OCI-LY3 (cell line): ENCODE data around the gene CGN.

ENCODE experiments used
- H2AFZ ChIP-seq: fragments of 200-600, 300-600 bp; shearing (Covaris generic); 2 replicates; pipeline ENCODE4 v1.6.0; 2014; ENCODE audit warnings: antibody characterized with exemption, low read depth, low read length
- H3K27ac ChIP-seq: fragments of 200-600, 300-600 bp; sonication (generic); 2 replicates; pipeline ENCODE4 v1.5.1; 2014; ENCODE audit warnings: mild to moderate bottlenecking, low read length, moderate library complexity, mixed read lengths
- H3K27me3 ChIP-seq: fragments of 200-600, 300-600 bp; sonication (generic); 2 replicates; pipeline ENCODE4 v1.6.1; 2014; ENCODE audit warnings: low read depth, low read length, mixed read lengths
- H3K36me3 ChIP-seq: fragments of 200-600, 300-600 bp; sonication (generic); replicated peaks from 2 replicates; pipeline ENCODE3; 2014; ENCODE audit warnings: low read depth, low read length, mixed read lengths
- H3K4me1 ChIP-seq: fragments of 300-600, 200-600 bp; sonication (generic); 2 replicates; pipeline ENCODE4 v1.6.1; 2014; ENCODE audit warnings: low read length, mixed read lengths
- H3K4me2 ChIP-seq: fragments of 200-600, 300-600 bp; sonication (generic); 2 replicates; pipeline ENCODE4 v1.6.1; 2014; ENCODE audit warnings: low read length, mixed read lengths
- H3K4me3 ChIP-seq: fragments of 300-600, 200-600 bp; sonication (generic); 2 replicates; pipeline ENCODE4 v1.5.1; 2014; ENCODE audit warnings: antibody characterized with exemption, mild to moderate bottlenecking, low read length, moderate library complexity
- H3K79me2 ChIP-seq: fragments of 300-600, 200-600 bp; shearing (Covaris generic); 2 replicates; pipeline ENCODE4 v1.6.1; 2014; ENCODE audit warnings: mild to moderate bottlenecking, low read length, mixed read lengths
- H3K9ac ChIP-seq: fragments of 300-600, 200-600 bp; shearing (Covaris generic); 2 replicates; pipeline ENCODE4 v1.6.0; 2014; ENCODE audit warnings: mild to moderate bottlenecking, low read length, moderate library complexity
- H3K9me3 ChIP-seq: fragments of 200-600, 300-600 bp; shearing (Covaris generic); 2 replicates; pipeline ENCODE4 v1.6.1; 2014; ENCODE audit warnings: low read length, mixed read lengths; ENCODE audit not compliant: insufficient read depth
- H4K20me1 ChIP-seq: fragments of 200-600, 300-600 bp; sonication (generic); 2 replicates; pipeline ENCODE4 v1.6.1; 2016; ENCODE audit warnings: low read length, mixed read lengths; ENCODE audit not compliant: insufficient read depth
- CTCF ChIP-seq: fragments of 200-600, 300-600 bp; sonication (generic); IDR thresholded peaks from 2 replicates; pipeline ENCODE4 v1.5.1; 2014; ENCODE audit warnings: antibody characterized with exemption, low read length, low read depth
- EZH2phosphoT487 ChIP-seq: fragments of 200-600 bp; shearing (Covaris generic); IDR thresholded peaks from 2 replicates; pipeline ENCODE4 v1.6.1; 2018; ENCODE audit warnings: antibody characterized with exemption, mixed run types, low read depth

The CGN gene

GRCh38 chr1:151577173-151577572 is 66.0 kb downstream of the CGN start:
- Histone ChIP-seq H2AFZ (no peak overlapping the region), H3K4me3 (no peak overlapping the region), H3K4me2 (no peak overlapping the region), H3K36me3 (no peaks in the 10 kb centered on the region), H3K9me3 (no peaks in the 10 kb centered on the region), H3K79me2 (no peaks in the 10 kb centered on the region), H3K4me1 (peaks cover 10% of the 10 kb centered on the region), H3K9ac (no peak overlapping the region), H3K27me3 (peaks cover 18% of the 10 kb centered on the region), H3K27ac (no peak overlapping the region), H4K20me1 (no peaks in the 10 kb centered on the region)
- TF ChIP-seq EZH2phosphoT487 (no peak), CTCF (no peak)

DNA sequence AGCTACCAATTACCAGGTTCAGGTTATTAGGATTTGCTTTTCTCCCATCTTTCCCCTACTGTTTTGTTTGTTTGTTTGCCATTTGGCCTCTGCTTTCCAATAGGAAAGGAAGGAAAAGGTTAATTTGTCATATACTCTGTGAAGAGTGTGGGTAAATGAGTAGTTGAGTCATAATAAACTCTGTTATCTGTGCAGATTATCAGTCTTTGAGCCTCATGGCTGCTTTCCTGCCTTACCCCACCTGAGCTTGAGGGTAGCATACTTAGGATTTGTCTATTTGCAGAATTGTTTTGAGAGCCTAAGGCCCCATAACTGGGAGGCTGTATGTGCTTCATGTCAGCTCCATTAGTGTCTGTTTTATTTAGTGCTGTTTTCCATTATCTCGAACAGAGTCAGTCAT is 67.8 kb downstream of the CGN start:
- Histone ChIP-seq H3K4me3 (no peak overlapping the region), H3K4me2 (no peak overlapping the region), H3K4me1 (peaks cover 10% of the 10 kb centered on the region), H3K27me3 (peaks cover 18% of the 10 kb centered on the region), H3K9ac (no peak overlapping the region), H2AFZ (no peak overlapping the region), H3K36me3 (no peaks in the 10 kb centered on the region), H3K79me2 (no peaks in the 10 kb centered on the region), H3K9me3 (no peaks in the 10 kb centered on the region), H4K20me1 (no peaks in the 10 kb centered on the region), H3K27ac (no peak overlapping the region)
- no peak for TF ChIP-seq CTCF
- no peak for TF ChIP-seq EZH2phosphoT487

DNA sequence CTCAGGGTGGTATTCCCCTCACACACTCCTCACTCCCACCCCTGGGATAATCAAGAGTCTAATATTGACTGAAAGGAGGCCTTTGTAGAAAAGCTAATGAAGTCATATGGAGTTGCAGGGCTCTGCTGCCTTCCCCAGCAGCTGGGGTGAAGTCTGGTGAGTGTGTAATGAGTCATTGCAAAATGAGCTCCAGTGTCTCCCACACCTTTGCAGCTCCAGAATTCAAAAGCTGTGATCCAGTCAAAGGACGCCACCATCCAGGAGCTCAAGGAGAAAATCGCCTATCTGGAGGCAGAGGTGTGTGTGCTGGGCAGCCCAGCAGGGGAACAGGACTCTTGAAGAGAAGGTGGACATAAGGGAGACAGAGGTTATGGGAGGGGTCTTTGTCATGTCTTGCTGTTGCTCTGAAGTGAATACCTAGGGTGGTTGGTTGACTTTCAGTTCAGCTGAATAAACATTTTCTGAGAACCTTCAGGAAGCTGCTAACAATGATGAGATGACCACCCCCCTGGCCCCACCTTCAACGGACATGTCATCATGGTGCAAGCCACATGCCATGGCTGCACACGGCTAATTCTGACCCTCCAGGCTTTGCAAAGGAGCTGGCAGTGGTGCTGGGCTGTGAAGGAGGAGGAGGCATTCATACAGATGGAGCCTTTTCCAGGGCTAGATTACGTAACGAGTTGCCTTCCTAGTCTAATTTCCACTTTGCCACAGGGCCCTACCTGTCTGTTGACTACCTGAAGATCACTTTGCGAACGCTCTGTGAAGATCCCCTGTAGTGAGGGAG is 68.4 kb downstream of the CGN start:
- TF ChIP-seq CTCF, result no peak
- no peak for TF ChIP-seq EZH2phosphoT487
- Histone ChIP-seq H3K9me3 (no peaks in the 10 kb centered on the region), H3K9ac (no peak overlapping the region), H4K20me1 (no peaks in the 10 kb centered on the region), H2AFZ (no peak overlapping the region), H3K4me3 (no peak overlapping the region), H3K36me3 (no peaks in the 10 kb centered on the region), H3K79me2 (no peaks in the 10 kb centered on the region), H3K27me3 (peaks cover 18% of the 10 kb centered on the region), H3K4me2 (no peak overlapping the region), H3K27ac (no peak overlapping the region), H3K4me1 (peaks cover 9% of the 10 kb centered on the region)

GRCh38 chr1:151581451-151581850 is 70.3 kb downstream of the CGN start:
- Histone ChIP-seq H3K9ac (no peak overlapping the region), H3K27me3 (peaks cover 14% of the 10 kb centered on the region; the same call in 1 of the 2 replicates), H3K4me3 (no peak overlapping the region), H4K20me1 (no peaks in the 10 kb centered on the region), H3K4me1 (peaks cover 4% of the 10 kb centered on the region; the same call in 1 of the 2 replicates), H3K9me3 (no peaks in the 10 kb centered on the region), H3K27ac (no peak overlapping the region), H3K79me2 (no peaks in the 10 kb centered on the region), H2AFZ (no peak overlapping the region), H3K36me3 (no peaks in the 10 kb centered on the region), H3K4me2 (no peak overlapping the region)
- TF ChIP-seq EZH2phosphoT487 (no peak), CTCF (no peak)
